Neuronal stem cell (in vitro differentiated cells): ENCODE data around the gene C1orf35.
A peak's percentile ranks its signal among the peaks of the same experiment; 100 is the strongest.

Experiments used
- DNase-seq: peaks from one replicate; pipeline ENCODE4 v3.0.0-alpha.2; 2013; ENCODE audit warnings: low spot score
- H2AFZ ChIP-seq: one replicate; pipeline ENCODE4 v1.6.1; 2013; ENCODE audit warnings: mild to moderate bottlenecking, low read length, inconsistent platforms
- H2AK5ac ChIP-seq: 2 replicates; pipeline ENCODE4 v1.6.1; 2013; ENCODE audit warnings: low read depth, mild to moderate bottlenecking, inconsistent platforms, low read length, moderate library complexity, mixed read lengths
- H2BK120ac ChIP-seq: 2 replicates; pipeline ENCODE4 v1.6.1; 2013; ENCODE audit warnings: low read depth, mild to moderate bottlenecking, inconsistent platforms, low read length, moderate library complexity, mixed read lengths
- H2BK12ac ChIP-seq: one replicate; pipeline ENCODE4 v1.6.1; 2013; ENCODE audit warnings: low read length, inconsistent platforms
- H2BK15ac ChIP-seq: 2 replicates; pipeline ENCODE4 v1.6.1; 2013; ENCODE audit warnings: mild to moderate bottlenecking, low read length, inconsistent platforms, mixed read lengths
- H2BK5ac ChIP-seq: one replicate; pipeline ENCODE4 v1.6.1; 2013; ENCODE audit warnings: inconsistent platforms, mild to moderate bottlenecking, low read length, moderate library complexity
- H3K14ac ChIP-seq: one replicate; pipeline ENCODE4 v1.6.1; 2013; ENCODE audit warnings: low read length, inconsistent platforms
- H3K18ac ChIP-seq: 2 replicates; pipeline ENCODE4 v1.6.1; 2013; ENCODE audit warnings: low read length, inconsistent platforms
- H3K23ac ChIP-seq: 2 replicates; pipeline ENCODE4 v1.6.1; 2013; ENCODE audit warnings: low read depth, mild to moderate bottlenecking, mixed read lengths, low read length, inconsistent platforms; ENCODE audit not compliant: poor library complexity
- H3K27ac ChIP-seq: replicated peaks from 3 replicates; pipeline ENCODE4 v1.5.1; 2013; ENCODE audit warnings: low read length, inconsistent platforms
- H3K27me3 ChIP-seq, 3 experiments: 2 replicates each; pipeline ENCODE4 v1.6.1; 2013; ENCODE audit warnings: low read length in 3 of 3, mild to moderate bottlenecking in 2 of 3, inconsistent platforms in 1 of 3, low read depth in 1 of 3, mixed read lengths in 1 of 3, moderate library complexity in 1 of 3; ENCODE audit not compliant: control insufficient read depth in 3 of 3, insufficient read depth in 3 of 3
- H3K36me3 ChIP-seq, 2 donors: replicated peaks in 1 of 2; 2 replicates each; pipeline ENCODE4 v1.6.1; 2013; ENCODE audit warnings: low read length in 2 of 2; ENCODE audit not compliant: control insufficient read depth in 2 of 2, insufficient read depth in 2 of 2
- H3K4ac ChIP-seq: 2 replicates; pipeline ENCODE4 v1.6.1; 2013; ENCODE audit warnings: inconsistent platforms, mild to moderate bottlenecking, low read length, moderate library complexity
- H3K4me1 ChIP-seq, 2 donors: 1 replicate in 1 of 2; 2 replicates in 1 of 2; pipeline ENCODE4 v1.6.1; 2013; ENCODE audit warnings: low read length in 2 of 2, low read depth in 1 of 2; ENCODE audit not compliant: control insufficient read depth in 2 of 2, insufficient read depth in 1 of 2
- H3K4me2 ChIP-seq: one replicate; pipeline ENCODE4 v1.6.1; 2013; ENCODE audit warnings: mild to moderate bottlenecking, low read length, inconsistent platforms; ENCODE audit not compliant: insufficient read depth, poor library complexity, severe bottlenecking
- H3K4me3 ChIP-seq, 2 donors: 2 replicates each; pipeline ENCODE4 v1.5.1; 2013; ENCODE audit warnings: low read length in 2 of 2, mild to moderate bottlenecking in 2 of 2, inconsistent platforms in 1 of 2, moderate library complexity in 1 of 2
- H3K79me1 ChIP-seq: one replicate; pipeline ENCODE4 v1.6.1; 2013; ENCODE audit warnings: low read depth, mild to moderate bottlenecking, inconsistent platforms, low read length, moderate library complexity
- H3K9ac ChIP-seq: one replicate; pipeline ENCODE4 v1.6.1; 2013; ENCODE audit warnings: mild to moderate bottlenecking, low read depth, low read length, inconsistent platforms; ENCODE audit not compliant: poor library complexity
- H3K9me3 ChIP-seq, 2 donors: replicated peaks in 1 of 2; 2 replicates each; pipeline versions ENCODE3 to v1.6.1; 2013; ENCODE audit warnings: low read length in 2 of 2, mild to moderate bottlenecking in 2 of 2, inconsistent platforms in 1 of 2, low read depth in 1 of 2, mixed read lengths in 1 of 2, moderate library complexity in 1 of 2; ENCODE audit not compliant: control insufficient read depth in 2 of 2, insufficient read depth in 1 of 2
- H4K8ac ChIP-seq: one replicate; pipeline ENCODE4 v1.6.1; 2013; ENCODE audit warnings: low read depth, mild to moderate bottlenecking, inconsistent platforms, low read length, moderate library complexity
- H4K91ac ChIP-seq: one replicate; pipeline ENCODE4 v1.6.1; 2013; ENCODE audit warnings: low read length, low read depth, mild to moderate bottlenecking, inconsistent platforms; ENCODE audit not compliant: poor library complexity
- WGBS, 2 donors: extraction: QIAGEN DNeasy Blood & Tissue Kit; methylation state at CpG; one replicate each; pipeline ENCODE4 v1.1.7; 2013; ENCODE audit warnings: missing lambda C conversion rate in 2 of 2, mixed read lengths in 1 of 2; ENCODE audit not compliant: insufficient read length in 2 of 2, insufficient replicate concordance in 1 of 2; ENCODE audit errors: extremely low coverage in 2 of 2; 5-methylcytosine and 5-hydroxymethylcytosine counted together

The C1orf35 gene

GRCh38 chr1:228109962-228110488 lies 6.9 kb upstream of the C1orf35 start:
- WGBS, 2 donors = no CpG with 5 or more reads among the region's 15 CpGs
- H3K9ac ChIP-seq = peak overlapping the region; percentile 86
- H2BK12ac ChIP-seq = no peak overlapping the region
- H3K14ac ChIP-seq = no peak overlapping the region
- H3K4me2 ChIP-seq = peak overlapping the region; percentile 91
- peaks cover 16% of the 10 kb centered on the region for H3K79me1 ChIP-seq
- H2BK5ac ChIP-seq = no peak overlapping the region
- no peaks in the 10 kb centered on the region for H3K9me3 ChIP-seq
- no peak overlapping the region for H2BK120ac ChIP-seq
- H3K27me3 ChIP-seq = peaks cover 0 to 2% (median 0%) of the 10 kb centered on the region in 3 experiments
- H3K4me3 ChIP-seq = peak overlapping the region; percentile 86 to 92
- H2BK15ac ChIP-seq = no peak overlapping the region
- DNase-seq = no peak
- no peak overlapping the region for H3K27ac ChIP-seq
- H3K18ac ChIP-seq = peak overlapping the region; percentile 97
- peaks cover 8% of the 10 kb centered on the region in 2 donors for H3K4me1 ChIP-seq
- peak overlapping the region; percentile 88 for H2AK5ac ChIP-seq
- H3K4ac ChIP-seq = peak overlapping the region; percentile 76
- H4K91ac ChIP-seq = no peak overlapping the region
- H4K8ac ChIP-seq = no peak overlapping the region
- H3K23ac ChIP-seq = peak overlapping the region; percentile 92
- H2AFZ ChIP-seq = peak overlapping the region; percentile 100
- H3K36me3 ChIP-seq = peaks cover 17 to 30% of the 10 kb centered on the region in 2 donors

- Histone ChIP-seq H3K27ac (no peak within 1 kb of the TSS), H3K18ac (peak within 1 kb of the TSS; percentile 97), H3K14ac (peak within 1 kb of the TSS; percentile 90), H2BK120ac (no peak within 1 kb of the TSS), H2BK5ac (peak within 1 kb of the TSS; percentile 15), H2AFZ (peak within 1 kb of the TSS; percentile 100), H2BK12ac (no peak within 1 kb of the TSS), H3K4me1 (peaks cover 8% of the 10 kb centered on the region in 2 donors), H3K9me3 (no peaks in the 10 kb centered on the region), H2BK15ac (no peak within 1 kb of the TSS), H4K91ac (peak within 1 kb of the TSS; percentile 43), H2AK5ac (peak within 1 kb of the TSS; percentile 98), H3K9ac (peak within 1 kb of the TSS; percentile 94), H3K27me3 (peaks cover 0 to 2% (median 0%) of the 10 kb centered on the region in 3 experiments), H3K4me3 (peak within 1 kb of the TSS; percentile 86 to 98), H3K79me1 (peaks cover 16% of the 10 kb centered on the region), H3K4ac (peak within 1 kb of the TSS; percentile 76), H4K8ac (peak within 1 kb of the TSS; percentile 72), H3K23ac (peak within 1 kb of the TSS; percentile 92), H3K4me2 (peak within 1 kb of the TSS; percentile 92), H3K36me3 (peaks cover 18 to 35% of the 10 kb centered on the region in 2 donors)
- DNase-seq = peak; percentile 96
- no CpG with 5 or more reads among the region's 66 CpGs for WGBS, 2 donors
Measured at GRCh38 chr1:228109073-228109961, 6.2 kb upstream of the C1orf35 start, which contains the start of gene MRPL55. Gene MRPL55 (minus strand): TSS chr1:228109299. CDS start chr1:228108260, 1,039 bp downstream.

- H2BK15ac ChIP-seq = no peak overlapping the region
- H3K79me1 ChIP-seq = peaks cover 16% of the 10 kb centered on the region
- no peak for DNase-seq
- H2BK5ac ChIP-seq = peak overlapping the region; percentile 15
- H3K23ac ChIP-seq = peak overlapping the region; percentile 92
- peak overlapping the region; percentile 100 for H2AFZ ChIP-seq
- H3K9ac ChIP-seq = peak overlapping the region; percentile 94
- no peak overlapping the region for H4K91ac ChIP-seq
- H3K4me1 ChIP-seq = peaks cover 8 to 13% of the 10 kb centered on the region in 2 donors
- H3K27me3 ChIP-seq = peaks cover 0 to 2% (median 0%) of the 10 kb centered on the region in 3 experiments
- no peak overlapping the region for H2BK12ac ChIP-seq
- peak overlapping the region; percentile 4 for H3K4ac ChIP-seq
- peak overlapping the region; percentile 86 to 98 for H3K4me3 ChIP-seq
- H3K27ac ChIP-seq = no peak overlapping the region
- peak overlapping the region; percentile 92 for H3K4me2 ChIP-seq
- H2BK120ac ChIP-seq = no peak overlapping the region
- H3K14ac ChIP-seq = peak overlapping the region; percentile 5
- H3K9me3 ChIP-seq = no peaks in the 10 kb centered on the region
- H4K8ac ChIP-seq = peak overlapping the region; percentile 43
- peak overlapping the region; percentile 40 for H3K18ac ChIP-seq
- H3K36me3 ChIP-seq = peaks cover 18 to 35% of the 10 kb centered on the region in 2 donors
- no CpG with 5 or more reads among the region's 8 CpGs for WGBS, 2 donors
- peak overlapping the region; percentile 98 for H2AK5ac ChIP-seq
Measured at GRCh38 chr1:228108742-228109072, 5.6 kb upstream of the C1orf35 start.
